Natural killer cell treated with Interleukin-12 subunit alpha and Interleukin-12 subunit beta and Interleukin-15 and Interleukin-18, amount 100 ng/mL, for 72 hours (primary cell): ENCODE results near the gene CRLF1. TPM values are rescaled to one million over a fixed set of nuclear protein-coding genes. Genes with fewer than 3 reads are reported as not detected.
A peak's percentile ranks its signal among the peaks of the same experiment; 100 is the strongest.

Experiments
- ATAC-seq, 2 donors: fragments of 150-1000 bp; cut with Tn5 transposase in 1 of 2; sonication (Bioruptor Pico), chemical (Tn5 transposase) in 1 of 2; 2 replicates each; pipeline ENCODE4 v1.10.0; 2021
- DNase-seq: peaks from one replicate; pipeline ENCODE4 v3.0.0; 2022; ENCODE audit warnings: low spot score
- H3K27ac Mint-ChIP-seq, 2 donors: 1 replicate in 1 of 2; 2 replicates in 1 of 2; pipeline ENCODE4 v1.8.0; 2022; ENCODE audit warnings: mixed read lengths in 2 of 2, mild to moderate bottlenecking in 1 of 2, moderate library complexity in 1 of 2
- H3K27me3 Mint-ChIP-seq, 2 donors: 1 replicate in 1 of 2; 2 replicates in 1 of 2; pipeline ENCODE4 v1.8.0; 2022; ENCODE audit warnings: mixed read lengths in 2 of 2
- H3K36me3 Mint-ChIP-seq: one replicate; pipeline ENCODE4 v1.8.0; 2022; ENCODE audit warnings: mixed read lengths
- H3K4me1 Mint-ChIP-seq, 2 donors: 1 replicate in 1 of 2; 2 replicates in 1 of 2; pipeline ENCODE4 v1.8.0; 2022; ENCODE audit warnings: low read depth in 2 of 2, mixed read lengths in 2 of 2, mild to moderate bottlenecking in 1 of 2
- H3K4me3 Mint-ChIP-seq: one replicate; pipeline ENCODE4 v1.8.0; 2022; ENCODE audit warnings: mixed read lengths
- H3K9me3 Mint-ChIP-seq: 2 replicates; pipeline ENCODE4 v1.8.0; 2022; ENCODE audit warnings: mixed read lengths
- total RNA-seq, 2 donors: library from RNA; stranded (reverse); gene quantifications; one replicate each; pipeline ENCODE4 v1.2.3, GENCODE V29; 2022

CRLF1 gene
- total RNA-seq, 2 donors from 2014 or later = not detected

DNA sequence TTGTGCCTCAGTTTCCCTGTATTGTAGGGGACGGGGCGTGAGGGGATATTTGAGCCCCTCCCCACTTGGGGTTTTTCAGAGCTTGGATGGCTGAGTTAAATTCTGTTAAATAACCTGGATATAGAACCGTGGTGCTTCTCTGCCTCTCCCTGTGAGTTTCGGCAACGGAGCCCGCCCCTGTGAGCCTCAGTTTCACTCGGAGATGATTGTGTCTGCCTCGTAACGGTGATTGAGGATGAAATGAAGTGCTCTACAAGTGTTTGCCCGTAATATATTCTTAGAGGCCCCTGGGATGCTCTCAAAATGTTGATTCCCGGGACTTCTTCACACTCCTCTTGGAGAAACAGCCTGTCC, 48.4 kb downstream of the CRLF1 start:
- H3K9me3 Mint-ChIP-seq = no peaks in the 10 kb centered on the region
- H3K4me1 Mint-ChIP-seq = peaks cover 11 to 14% of the 10 kb centered on the region in 2 donors
- H3K36me3 Mint-ChIP-seq = no peaks in the 10 kb centered on the region
- H3K4me3 Mint-ChIP-seq = peak overlapping the region; percentile 87
- ATAC-seq (no peak), DNase-seq (no peak)
- H3K27ac Mint-ChIP-seq = peak overlapping the region; percentile 81 to 97
- H3K27me3 Mint-ChIP-seq = no peaks in the 10 kb centered on the region

DNA sequence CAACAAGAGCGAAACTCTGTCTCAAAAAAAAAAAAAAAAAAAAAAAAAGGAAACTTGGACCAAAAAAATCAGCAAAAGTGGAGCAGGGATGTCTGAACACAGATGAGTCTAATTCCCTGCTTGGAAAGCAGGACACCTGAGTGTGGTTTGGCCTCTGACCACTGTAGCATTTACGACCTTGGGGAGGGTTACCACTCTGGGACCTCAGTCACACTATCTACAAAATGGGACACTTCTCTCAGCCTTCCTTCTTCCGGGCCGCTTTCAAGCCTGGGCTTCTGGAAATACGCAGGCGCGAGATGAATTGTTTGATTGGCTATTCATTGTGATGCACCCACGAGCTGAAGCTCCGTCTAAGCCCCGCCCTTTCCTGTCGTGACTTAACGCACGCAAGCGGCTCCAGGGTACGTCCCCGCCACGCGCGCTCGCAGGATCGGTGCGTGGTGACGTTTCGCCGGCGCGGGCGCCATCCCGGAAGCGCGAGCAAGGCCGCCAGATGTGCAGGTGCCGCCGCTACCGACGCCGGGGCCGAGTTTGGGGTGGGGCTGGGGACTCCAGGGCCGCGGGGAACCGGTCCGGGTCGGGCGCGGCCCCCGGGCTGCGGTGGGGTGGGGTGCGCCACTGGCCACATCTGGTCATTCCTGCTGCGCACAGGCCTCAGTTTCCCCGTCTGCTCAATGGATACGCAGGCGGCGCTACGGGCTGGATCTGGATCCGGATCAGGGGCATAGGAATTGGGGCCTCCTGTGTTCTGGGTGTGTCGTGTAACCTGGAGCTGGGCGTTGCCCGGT, 49.0 kb downstream of the CRLF1 start, which contains the start of gene KXD1:
Gene KXD1, plus strand, starts transcription at position 460 of the 791 bp plus-strand sequence. CDS start 4,187 bp downstream, outside the sequence.
- Mint-ChIP-seq H3K4me1 (peaks cover 11 to 14% of the 10 kb centered on the region in 2 donors), H3K4me3 (peak within 1 kb of the TSS; percentile 87), H3K36me3 (no peaks in the 10 kb centered on the region), H3K27me3 (no peaks in the 10 kb centered on the region), H3K27ac (peak within 1 kb of the TSS; percentile 81 to 97), H3K9me3 (no peaks in the 10 kb centered on the region)
- ATAC-seq (peak; percentile 100), DNase-seq (peak; percentile 99)

DNA sequence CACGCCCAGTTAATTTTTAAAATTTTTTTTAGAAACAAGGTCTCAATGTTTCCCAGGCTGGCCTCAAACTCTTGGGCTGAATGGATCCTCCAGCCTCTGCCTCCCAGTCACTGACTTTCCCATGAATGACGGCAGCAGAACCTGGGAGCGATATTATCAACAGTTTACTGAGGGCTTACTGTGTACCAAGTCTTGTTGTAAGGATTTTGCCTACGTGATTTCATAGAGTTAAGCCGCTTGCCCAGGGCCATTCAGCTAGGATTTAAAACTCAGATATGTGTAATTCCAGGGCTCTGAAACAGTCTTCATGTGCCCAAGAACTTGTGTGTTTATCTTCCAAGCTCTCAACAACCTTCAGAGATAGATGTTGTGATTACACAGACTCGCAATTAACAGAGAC, 55.0 kb downstream of the CRLF1 start:
- Mint-ChIP-seq H3K27me3 (no peaks in the 10 kb centered on the region), H3K27ac (no peak overlapping the region)

DNA sequence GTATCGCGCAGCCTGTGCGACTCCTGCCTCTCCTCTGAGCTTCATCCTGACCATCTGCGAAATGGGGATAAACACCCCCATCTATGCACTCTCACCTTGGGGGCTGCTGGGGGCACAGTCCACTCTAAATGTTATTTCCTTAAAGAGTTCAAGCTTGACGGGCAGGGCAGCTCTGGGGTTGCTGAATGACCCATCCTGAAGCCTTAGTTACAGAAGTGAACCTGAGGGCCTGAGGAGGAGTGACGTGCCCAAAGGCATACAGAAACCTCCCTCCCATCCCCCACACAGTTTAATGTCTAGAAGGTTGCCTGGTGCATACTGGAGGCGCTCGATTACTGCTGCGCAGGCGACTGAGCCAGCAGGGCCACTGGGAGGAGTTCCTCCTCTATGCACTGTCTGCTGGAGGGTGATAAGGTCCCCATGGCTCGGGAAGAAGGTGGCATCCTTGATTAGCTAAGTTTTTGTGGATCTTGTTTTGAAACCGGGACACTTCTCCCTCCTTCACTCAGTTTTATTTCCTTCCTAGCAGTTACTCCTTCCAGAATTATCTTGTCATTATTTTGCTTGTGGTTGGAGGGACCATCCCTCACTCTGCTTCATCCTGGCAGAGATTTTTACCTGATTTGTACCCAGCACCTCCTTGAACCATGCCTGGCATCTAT, 62.7 kb downstream of the CRLF1 start:
- no peaks in the 10 kb centered on the region for H3K36me3 Mint-ChIP-seq
- H3K27ac Mint-ChIP-seq = peak overlapping the region; percentile 85 to 93
- DNase-seq (peak; percentile 82), ATAC-seq (peak; percentile 79 to 85)
- H3K9me3 Mint-ChIP-seq = no peaks in the 10 kb centered on the region
- peak overlapping the region; percentile 92 for H3K4me3 Mint-ChIP-seq
- no peaks in the 10 kb centered on the region for H3K27me3 Mint-ChIP-seq
- H3K4me1 Mint-ChIP-seq = peaks cover 24 to 26% of the 10 kb centered on the region in 2 donors

More for the DNA sequence above, 55.0 kb downstream of the CRLF1 start:
- Mint-ChIP-seq H3K4me3 (no peak overlapping the region), H3K9me3 (no peaks in the 10 kb centered on the region), H3K36me3 (no peaks in the 10 kb centered on the region), H3K4me1 (no peaks in the 10 kb centered on the region)
- DNase-seq (no peak), ATAC-seq (no peak)

Other genes with a start within 250 kb of the CRLF1 start
- under 1 TPM in 1 of 2 donors, not detected in 1; 0.71 TPM for gene GDF15, start 220.6 kb downstream of the CRLF1 start, total RNA-seq
- gene LRRC25, start 209.2 kb downstream of the CRLF1 start, total RNA-seq = not detected
- 100 to 1,000 TPM; 112 to 271 TPM for gene SSBP4, start 187.4 kb downstream of the CRLF1 start, total RNA-seq
- 10 to 100 TPM; 19.0 to 25.6 TPM for gene ISYNA1, start 168.7 kb downstream of the CRLF1 start, total RNA-seq
- 10 to 100 TPM; 52.3 to 75.2 TPM for gene ELL, start 84.7 kb downstream of the CRLF1 start, total RNA-seq
- 100 to 1,000 TPM; 199 to 208 TPM for gene FKBP8, start 63.2 kb downstream of the CRLF1 start, total RNA-seq
- 100 to 1,000 TPM; 105 to 144 TPM for gene KXD1, start 48.9 kb downstream of the CRLF1 start, total RNA-seq
- gene UBA52, start 34.9 kb downstream of the CRLF1 start, total RNA-seq = 1,000 to 10,000 TPM; 1,148 to 1,390 TPM
- 100 to 1,000 TPM in 1 of 2 donors, 10 to 100 TPM in 1; 81.5 to 104 TPM for gene REX1BD, start 18.0 kb downstream of the CRLF1 start, total RNA-seq
- not detected for gene TMEM59L, start 6.1 kb upstream of the CRLF1 start, total RNA-seq
- gene KLHL26, start 30.2 kb upstream of the CRLF1 start, total RNA-seq = 10 to 100 TPM; 11.6 to 18.3 TPM
- 1 to 10 TPM; 7.6 to 9.3 TPM for gene CRTC1, start 76.9 kb upstream of the CRLF1 start, total RNA-seq
- not detected for gene COMP, start 184.5 kb upstream of the CRLF1 start, total RNA-seq
- gene UPF1, start 225.2 kb upstream of the CRLF1 start, total RNA-seq = 100 to 1,000 TPM; 104 to 150 TPM